ENCODE data around the gene ZSCAN30. TPM values are rescaled to one million over a fixed set of nuclear protein-coding genes. Genes with fewer than 3 reads are reported as not detected.

The ZSCAN30 gene
- total and polyA plus RNA-seq, 12 donors = 3.8 to 31.5 (median 14.2) TPM

DNA sequence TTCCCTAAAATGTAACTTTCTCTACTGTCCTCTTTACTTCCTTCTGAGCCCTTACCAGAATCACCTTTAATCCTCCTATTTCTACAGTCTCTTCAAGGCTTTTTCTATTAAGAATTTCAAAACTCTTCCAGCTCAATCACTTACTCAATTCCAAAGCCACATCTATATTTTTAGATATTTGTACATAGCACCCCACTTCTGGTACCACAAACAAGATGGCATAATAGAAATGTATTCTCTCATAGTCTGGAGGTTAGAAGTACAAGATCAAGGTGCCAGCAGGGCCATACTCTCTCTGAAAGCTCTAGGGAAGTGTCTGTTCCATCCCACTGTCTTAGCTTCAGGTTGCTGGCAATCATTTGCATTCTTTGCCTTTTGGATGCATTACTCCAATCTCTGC lies 11.1 kb downstream of the ZSCAN30 start:
- intact Hi-C loops (cut with DNase I) = loop anchor here in 1 of 10 donors (10.0 kb wide), 1 partner anchor 1064 kb away; no protein-coding TSS in a partner anchor
- Histone ChIP-seq H3K27me3 (no peaks in the 10 kb centered on the region), H3K36me3 (peaks cover 0 to 13% (median 0%) of the 10 kb centered on the region in 9 donors), H3K9me3 (peaks cover 0 to 25% (median 0%) of the 10 kb centered on the region in 11 donors), H3K4me1 (peaks cover 0 to 12% (median 0%) of the 10 kb centered on the region in 9 donors), H3K27ac (no peak overlapping the region), H3K4me3 (no peak overlapping the region)
- DNase-seq (no peak), ATAC-seq (no peak)
- TF ChIP-seq, protein P1, sequence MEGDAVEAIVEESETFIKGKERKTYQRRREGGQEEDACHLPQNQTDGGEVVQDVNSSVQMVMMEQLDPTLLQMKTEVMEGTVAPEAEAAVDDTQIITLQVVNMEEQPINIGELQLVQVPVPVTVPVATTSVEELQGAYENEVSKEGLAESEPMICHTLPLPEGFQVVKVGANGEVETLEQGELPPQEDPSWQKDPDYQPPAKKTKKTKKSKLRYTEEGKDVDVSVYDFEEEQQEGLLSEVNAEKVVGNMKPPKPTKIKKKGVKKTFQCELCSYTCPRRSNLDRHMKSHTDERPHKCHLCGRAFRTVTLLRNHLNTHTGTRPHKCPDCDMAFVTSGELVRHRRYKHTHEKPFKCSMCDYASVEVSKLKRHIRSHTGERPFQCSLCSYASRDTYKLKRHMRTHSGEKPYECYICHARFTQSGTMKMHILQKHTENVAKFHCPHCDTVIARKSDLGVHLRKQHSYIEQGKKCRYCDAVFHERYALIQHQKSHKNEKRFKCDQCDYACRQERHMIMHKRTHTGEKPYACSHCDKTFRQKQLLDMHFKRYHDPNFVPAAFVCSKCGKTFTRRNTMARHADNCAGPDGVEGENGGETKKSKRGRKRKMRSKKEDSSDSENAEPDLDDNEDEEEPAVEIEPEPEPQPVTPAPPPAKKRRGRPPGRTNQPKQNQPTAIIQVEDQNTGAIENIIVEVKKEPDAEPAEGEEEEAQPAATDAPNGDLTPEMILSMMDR (IDR thresholded peaks at IDR 0.05) = no peak

- WGBS, 2 donors = 83 to 88% methylated on average over 1 of the region's 1 CpG
- Histone ChIP-seq H3K9me3 (peaks cover 0 to 33% (median 0%) of the 10 kb centered on the region in 11 donors), H3K27me3 (no peaks in the 10 kb centered on the region), H3K36me3 (peaks cover 0 to 4% (median 0%) of the 10 kb centered on the region in 9 donors), H3K27ac (no peak overlapping the region), H3K4me3 (no peak overlapping the region), H3K4me1 (peaks cover 0 to 11% (median 0%) of the 10 kb centered on the region in 9 donors)
- TF ChIP-seq, protein P1 (IDR thresholded peaks at IDR 0.05) = no peak
- DNase-seq (no peak), ATAC-seq (no peak)
- intact Hi-C loops (cut with DNase I) = loop anchor here in 1 of 10 donors (10.0 kb wide), 1 partner anchor 1063 kb away; no protein-coding TSS in a partner anchor
Measured at GRCh38 chr18:35278085-35278484, 11.9 kb downstream of the ZSCAN30 start.

GRCh38 chr18:35277633-35278032 lies 12.4 kb downstream of the ZSCAN30 start:
- no peaks in the 10 kb centered on the region for H3K36me3 ChIP-seq
- no peaks in the 10 kb centered on the region for H3K27me3 ChIP-seq
- intact Hi-C loops (cut with DNase I) = loop anchor here in 1 of 10 donors (10.0 kb wide), 1 partner anchor 1063 kb away; no protein-coding TSS in a partner anchor
- H3K4me3 ChIP-seq = no peak overlapping the region
- no peak for DNase-seq
- no peak for ATAC-seq
- peaks cover 0 to 10% (median 0%) of the 10 kb centered on the region in 9 donors for H3K4me1 ChIP-seq
- no peak overlapping the region for H3K27ac ChIP-seq
- H3K9me3 ChIP-seq = peaks cover 0 to 38% (median 0%) of the 10 kb centered on the region in 11 donors
- TF ChIP-seq, protein P1 (IDR thresholded peaks at IDR 0.05) = no peak

DNA sequence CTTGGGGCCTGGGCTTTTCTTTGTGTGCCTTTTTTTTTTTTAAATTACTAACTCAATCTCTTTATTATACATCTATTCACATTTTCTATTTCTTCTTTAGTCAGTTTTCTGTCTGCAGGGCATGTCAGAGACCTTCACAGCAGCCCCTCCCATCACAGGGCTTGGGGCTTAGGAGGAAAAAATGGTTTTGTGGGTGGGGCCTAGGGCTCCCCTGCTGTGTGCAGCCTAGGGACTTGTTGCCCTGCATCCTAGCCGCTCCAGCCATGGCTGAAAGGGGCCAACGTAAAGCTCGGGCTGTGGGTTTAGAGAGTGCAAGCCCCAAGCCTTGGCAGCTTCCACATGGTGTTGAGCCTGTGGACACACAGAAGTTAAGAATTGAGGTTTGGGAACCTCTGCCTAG lies 13.8 kb downstream of the ZSCAN30 start:
- ATAC-seq = no peak
- TF ChIP-seq, protein P1 (IDR thresholded peaks at IDR 0.05) = no peak
- no peak overlapping the region for H3K4me3 ChIP-seq

More for the DNA sequence above, 13.8 kb downstream of the ZSCAN30 start:
- H3K27me3 ChIP-seq = no peaks in the 10 kb centered on the region
- peaks cover 0 to 10% (median 0%) of the 10 kb centered on the region in 9 donors for H3K4me1 ChIP-seq
- H3K9me3 ChIP-seq = peaks cover 0 to 50% (median 0%) of the 10 kb centered on the region in 11 donors
- H3K27ac ChIP-seq = no peak overlapping the region
- no peaks in the 10 kb centered on the region for H3K36me3 ChIP-seq
- 93 to 96% methylated on average over 3 of the region's 3 CpGs for WGBS, 2 donors
- intact Hi-C loops (cut with DNase I) = loop anchor here in 1 of 10 donors (10.0 kb wide), 1 partner anchor 1061 kb away; no protein-coding TSS in a partner anchor
- DNase-seq = no peak

All from heart right ventricle (tissue), 16 donors.